Mammary epithelial cell (primary cell): Measurements from ENCODE around the gene KLRF1.

Source experiments
- CTCF ChIP-seq, 2 donors: IDR thresholded peaks in 1 of 2; conservative IDR thresholded peaks in 1 of 2; 2 replicates each; pipeline ENCODE4 v1.5.1; 2011 to 2012; ENCODE audit warnings: inconsistent platforms in 2 of 2, low read length in 2 of 2, mild to moderate bottlenecking in 2 of 2, control low read depth in 1 of 2, low read depth in 1 of 2; ENCODE audit not compliant: insufficient read depth in 1 of 2; ENCODE audit errors: extremely low read depth in 1 of 2
- EZH2 ChIP-seq: IDR thresholded peaks from 2 replicates; pipeline ENCODE4 v1.6.1; 2012; ENCODE audit warnings: low read length, inconsistent platforms, borderline replicate concordance

DNA sequence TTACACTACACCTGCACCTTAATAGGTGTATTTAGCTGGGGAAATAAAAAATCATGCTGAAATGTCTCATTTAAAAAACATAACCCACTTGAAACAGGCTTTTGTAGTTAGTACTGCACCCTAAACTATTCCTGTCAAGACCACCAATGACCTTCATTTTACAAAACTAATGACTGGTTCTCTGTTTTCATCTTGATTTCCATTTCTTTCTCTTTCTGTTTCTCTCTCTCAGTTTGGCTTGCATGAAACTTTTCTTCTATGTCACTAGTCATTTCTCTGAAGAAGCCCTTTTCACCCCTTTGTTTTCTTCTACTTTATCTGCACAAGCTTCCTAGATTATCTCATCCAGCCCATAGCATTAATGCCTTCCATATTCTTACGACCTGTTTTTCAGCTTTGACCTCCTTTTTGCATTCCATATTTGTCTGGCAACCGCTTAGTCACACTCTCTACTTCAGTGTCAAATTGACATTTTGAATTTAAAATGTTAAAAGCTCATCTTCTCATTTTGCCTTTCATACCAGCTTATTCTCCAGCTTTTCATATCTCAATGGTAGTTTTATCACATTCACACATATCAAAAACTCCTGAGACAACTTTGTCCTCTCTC is 32.7 kb upstream of the KLRF1 start:
- TF ChIP-seq CTCF (conservative IDR thresholded peaks at IDR 0.05 in 1 of 2, IDR thresholded peaks at IDR 0.05 in 1 of 2; ENCODE audit: extremely low read depth in 1 of 2, insufficient read depth in 1 of 2, low read depth in 1 of 2, low read length in 2 of 2) (no peak), EZH2 (no peak)
